IMR-90 (cell line): Measurements from ENCODE around the gene TTC8. TPM values are rescaled to one million over a fixed set of nuclear protein-coding genes. Genes with fewer than 3 reads are reported as not detected.

ENCODE experiments used
- ATAC-seq: fragments of 200-7000 bp; cut with Tn5 transposase; 2 replicates; pipeline ENCODE4 v1.9.1; 2020; ENCODE audit warnings: low read depth, mild to moderate bottlenecking, moderate library complexity
- BruUV-seq: library from RNA; stranded (reverse); fragments of 400-500 nt; replicated peaks from 2 replicates; lab custom pipeline; 2021; lab: Mats Ljungman, UMichigan
- CTCF ChIA-PET: fragments of 300-600 bp; formaldehyde crosslinking; extraction: SDS; loops from one replicate; lab custom pipeline; 2021; ENCODE audit warnings: antibody characterized with exemption; lab: Yijun Ruan, JAX
- POLR2A ChIA-PET: fragments of 300-600 bp; sonication (Branson Sonifier 250); formaldehyde crosslinking; loops from one replicate; lab custom pipeline; 2022; ENCODE audit warnings: antibody characterized with exemption; ENCODE audit not compliant: unreplicated experiment; lab: Charles Lee
- DNase-seq: peaks from one replicate; pipeline ENCODE4 v3.0.0; 2013
- H2AFZ ChIP-seq: replicated peaks from 2 replicates; pipeline ENCODE3; 2013; ENCODE audit warnings: low read length, mild to moderate bottlenecking; ENCODE audit not compliant: poor library complexity
- H2AK5ac ChIP-seq: 2 replicates; pipeline ENCODE4 v1.6.1; 2013; ENCODE audit warnings: low read depth, low read length, inconsistent platforms
- H2AK9ac ChIP-seq: replicated peaks from 2 replicates; pipeline ENCODE3; 2013; ENCODE audit warnings: mild to moderate bottlenecking, low read depth, low read length, moderate library complexity; ENCODE audit not compliant: poor library complexity
- H2BK120ac ChIP-seq: 2 replicates; pipeline ENCODE4 v1.6.1; 2013; ENCODE audit warnings: low read depth, low read length, inconsistent platforms
- H2BK15ac ChIP-seq: 3 replicates; pipeline ENCODE4 v1.6.1; 2013; ENCODE audit warnings: low read depth, low read length, inconsistent platforms
- H2BK20ac ChIP-seq: 2 replicates; pipeline ENCODE4 v1.6.1; 2013; ENCODE audit warnings: low read depth, mild to moderate bottlenecking, inconsistent platforms, low read length, moderate library complexity
- H2BK5ac ChIP-seq: 2 replicates; pipeline ENCODE4 v1.6.1; 2013; ENCODE audit warnings: mild to moderate bottlenecking, low read depth, low read length, inconsistent platforms; ENCODE audit not compliant: poor library complexity, severe bottlenecking
- H3K14ac ChIP-seq: replicated peaks from 2 replicates; pipeline ENCODE4 v1.6.1; 2013; ENCODE audit warnings: low read depth, low read length, inconsistent platforms
- H3K18ac ChIP-seq: 2 replicates; pipeline ENCODE4 v1.6.1; 2013; ENCODE audit warnings: low read depth, low read length, control low read depth
- H3K23ac ChIP-seq: 2 replicates; pipeline ENCODE4 v1.6.1; 2013; ENCODE audit warnings: low read depth, low read length, inconsistent platforms
- H3K27ac ChIP-seq: 2 replicates; pipeline ENCODE4 v1.5.1; 2013; ENCODE audit warnings: mild to moderate bottlenecking, control low read depth, low read length; ENCODE audit not compliant: insufficient read depth
- H3K27me3 ChIP-seq: 2 replicates; pipeline ENCODE4 v1.6.1; 2013; ENCODE audit warnings: low read length; ENCODE audit not compliant: control insufficient read depth, insufficient read depth
- H3K36me3 ChIP-seq: 2 replicates; pipeline ENCODE4 v1.6.1; 2013; ENCODE audit warnings: low read length, mixed read lengths; ENCODE audit not compliant: control insufficient read depth, insufficient read depth
- H3K4ac ChIP-seq: 2 replicates; pipeline ENCODE4 v1.6.1; 2013; ENCODE audit warnings: low read depth, low read length, inconsistent platforms
- H3K4me1 ChIP-seq: 2 replicates; pipeline ENCODE4 v1.6.1; 2013; ENCODE audit warnings: low read length, mixed read lengths; ENCODE audit not compliant: control insufficient read depth, insufficient read depth
- H3K4me2 ChIP-seq: 2 replicates; pipeline ENCODE4 v1.6.1; 2013; ENCODE audit warnings: low read depth, mild to moderate bottlenecking, control low read depth, low read length, moderate library complexity
- H3K4me3 ChIP-seq: 2 replicates; pipeline ENCODE4 v1.5.1; 2013; ENCODE audit warnings: low read depth, mild to moderate bottlenecking, control low read depth, low read length, moderate library complexity; ENCODE audit not compliant: insufficient read depth
- H3K56ac ChIP-seq: 2 replicates; pipeline ENCODE4 v1.6.1; 2013; ENCODE audit warnings: low read length, inconsistent platforms; ENCODE audit not compliant: insufficient read depth; ENCODE audit errors: extremely low read depth
- H3K79me1 ChIP-seq, 2 experiments: 2 replicates each; pipeline ENCODE4 v1.6.1; 2013; ENCODE audit warnings: low read length in 2 of 2, inconsistent platforms in 1 of 2, low read depth in 1 of 2
- H3K9ac ChIP-seq: 2 replicates; pipeline ENCODE4 v1.6.1; 2013; ENCODE audit warnings: low read depth, low read length, control low read depth
- H3K9me1 ChIP-seq: 2 replicates; pipeline ENCODE4 v1.6.1; 2013; ENCODE audit warnings: low read length, inconsistent platforms; ENCODE audit not compliant: insufficient read depth
- H3K9me3 ChIP-seq: 2 replicates; pipeline ENCODE4 v1.6.1; 2013; ENCODE audit warnings: low read length; ENCODE audit not compliant: control insufficient read depth, insufficient read depth
- H4K20me1 ChIP-seq: 2 replicates; pipeline ENCODE4 v1.6.1; 2013; ENCODE audit warnings: low read length, inconsistent platforms; ENCODE audit not compliant: insufficient read depth
- H4K5ac ChIP-seq: 2 replicates; pipeline ENCODE4 v1.6.1; 2013; ENCODE audit warnings: mild to moderate bottlenecking, low read depth, low read length, control low read depth
- H4K8ac ChIP-seq, 2 experiments: 2 replicates each; pipeline ENCODE4 v1.6.1; 2013; ENCODE audit warnings: low read depth in 2 of 2, low read length in 2 of 2, control low read depth in 1 of 2, inconsistent platforms in 1 of 2
- H4K91ac ChIP-seq: 2 replicates; pipeline ENCODE4 v1.6.1; 2013; ENCODE audit warnings: low read depth, low read length, inconsistent platforms; ENCODE audit not compliant: insufficient read depth
- BHLHE40 ChIP-seq: fragments of 150-350 bp; IDR thresholded peaks from 2 replicates; pipeline ENCODE4 v1.6.1; 2016; ENCODE audit warnings: mild to moderate bottlenecking, low read depth, low read length
- CEBPB ChIP-seq: IDR thresholded peaks from 2 replicates; pipeline ENCODE4 v1.6.1; 2012; ENCODE audit warnings: low read depth, low read length, improper control_type of control experiment
- FOS ChIP-seq: fragments of 150-350 bp; IDR thresholded peaks from 2 replicates; pipeline ENCODE4 v1.6.1; 2016; ENCODE audit warnings: low read depth, low read length
- MAFK ChIP-seq: IDR thresholded peaks from 2 replicates; pipeline ENCODE4 v1.6.1; 2012; ENCODE audit warnings: low read depth, low read length, improper control_type of control experiment
- MAZ ChIP-seq: IDR thresholded peaks from 2 replicates; pipeline ENCODE4 v1.6.1; 2012; ENCODE audit warnings: low read depth, mild to moderate bottlenecking, low read length, improper control_type of control experiment, moderate library complexity, borderline replicate concordance
- NFE2L2 ChIP-seq: fragments of 150-350 bp; IDR thresholded peaks from 2 replicates; pipeline ENCODE4 v1.6.1; 2016; ENCODE audit warnings: low read depth, mild to moderate bottlenecking, low read length
- POLR2A ChIP-seq: IDR thresholded peaks from 2 replicates; pipeline ENCODE4 v1.6.1; 2012; ENCODE audit warnings: mild to moderate bottlenecking, low read depth, low read length
- RAD21 ChIP-seq: IDR thresholded peaks from 2 replicates; pipeline ENCODE4 v1.6.1; 2012; ENCODE audit warnings: low read length, improper control_type of control experiment
- RCOR1 ChIP-seq: IDR thresholded peaks from 2 replicates; pipeline ENCODE4 v1.6.1; 2012; ENCODE audit warnings: mild to moderate bottlenecking, low read length, improper control_type of control experiment; ENCODE audit not compliant: insufficient replicate concordance
- RFX5 ChIP-seq: IDR thresholded peaks from 2 replicates; pipeline ENCODE4 v1.8.0; 2012; ENCODE audit warnings: low read depth, mild to moderate bottlenecking, low read length, moderate library complexity
- SMC3 ChIP-seq: fragments of 150-350 bp; IDR thresholded peaks from 2 replicates; pipeline ENCODE4 v1.6.1; 2016; ENCODE audit warnings: low read depth, mild to moderate bottlenecking, antibody characterized with exemption, low read length, moderate library complexity
- WGBS, 2 experiments: methylation state at CpG; one replicate each; pipeline versions ENCODE4 v1.1.5 to v1.1.7; 2013; ENCODE audit warnings: missing lambda C conversion rate in 2 of 2; ENCODE audit not compliant: insufficient read length in 1 of 2; ENCODE audit errors: extremely low coverage in 2 of 2; 5-methylcytosine and 5-hydroxymethylcytosine counted together
- dilution Hi-C: fragments of 300-500 bp; cut with HindIII; formaldehyde crosslinking; loops from one replicate; pipeline ENCODE4 v1.14.3; 2018; ENCODE audit warnings: low sequenced_read_pairs; ENCODE audit not compliant: unreplicated experiment
- in situ Hi-C: fragments of 300-500 bp; cut with MboI; formaldehyde crosslinking; loops from 3 replicates; pipeline ENCODE4 v1.14.3; 2019; ENCODE audit warnings: low sequenced_read_pairs, inconsistent platforms, mixed read lengths
- intact Hi-C: fragments of 100-400 bp; cut with micrococcal nuclease; formaldehyde crosslinking; loops from 2 replicates; pipeline ENCODE4 v1.10.0; 2022
- polyA plus RNA-seq, 3 experiments: library from polyadenylated mRNA; depleted of rRNA; stranded (reverse); fragments of >200 nt; gene quantifications; 2 replicates each; pipeline ENCODE4 v1.2.3, GENCODE V29; 2012; ENCODE audit warnings: low replicate concordance in 1 of 3
- total RNA-seq: library from RNA; depleted of rRNA; stranded (reverse); fragments of >200 nt; gene quantifications from 2 replicates; pipeline ENCODE4 v1.2.3, GENCODE V29; 2012
- TF ChIP-seq, protein P1 (sequence below): fragments of 150-350 bp; IDR thresholded peaks from 2 replicates; pipeline ENCODE4 v1.6.1; 2016; ENCODE audit warnings: low read depth, mild to moderate bottlenecking, low read length, moderate library complexity, borderline replicate concordance
- TF ChIP-seq, protein P2 (sequence below): fragments of 150-350 bp; IDR thresholded peaks from 2 replicates; pipeline ENCODE4 v1.6.1; 2017; ENCODE audit warnings: mild to moderate bottlenecking, antibody characterized with exemption, low read length, low read depth

TTC8 gene
- total and polyA plus RNA-seq, 2 of the 4 experiments (the other 2 are of a cell fraction), result 48.9 to 84.2 TPM

DNA sequence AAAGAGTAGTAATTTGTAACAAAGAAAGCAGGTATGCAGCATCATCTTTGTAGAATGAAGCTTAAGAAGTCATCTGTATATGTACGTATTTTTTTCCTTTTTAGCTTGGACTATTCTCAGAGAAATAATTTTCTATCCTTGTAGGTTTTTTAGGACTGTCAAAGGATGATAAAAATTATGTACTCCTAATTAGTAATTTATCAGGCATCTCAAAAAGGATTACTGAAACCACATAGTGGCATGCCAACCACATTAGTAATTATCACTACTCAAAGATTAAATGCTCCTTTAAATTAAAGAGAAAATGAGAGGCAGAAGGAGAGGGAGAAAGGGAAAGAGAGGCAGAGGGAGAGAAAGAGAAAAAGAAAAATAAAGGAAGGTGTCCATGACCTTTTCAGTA lies 17.3 kb downstream of the TTC8 start:
- peak overlapping the region; percentile 52; the same call in 1 of the 2 replicates for H3K56ac ChIP-seq
- intact Hi-C loops, result loop anchor here (10.0 kb wide), 1 partner anchor 173 kb away; no protein-coding TSS in a partner anchor
- H3K27me3 ChIP-seq, result no peaks in the 10 kb centered on the region
- H3K79me1 ChIP-seq, result peaks cover 12 to 40% of the 10 kb centered on the region in 2 experiments
- H3K4me1 ChIP-seq, result peaks cover 9% of the 10 kb centered on the region; the same call in 1 of the 2 replicates
- no CpG with 5 or more reads among the region's 1 CpG for WGBS, 2 experiments
- H3K9me3 ChIP-seq, result no peaks in the 10 kb centered on the region
- no peak overlapping the region for H2AK5ac ChIP-seq
- no peak overlapping the region for H2AK9ac ChIP-seq
- no peak overlapping the region for H2AFZ ChIP-seq
- dilution Hi-C loops, result no loop called here
- peaks cover 5% of the 10 kb centered on the region for H3K36me3 ChIP-seq
- BruUV-seq, result no TSS peak
- H2BK15ac ChIP-seq, result no peak overlapping the region
- ATAC-seq (peak; percentile 46), DNase-seq (peak; percentile 48)
- H3K4ac ChIP-seq, result peak overlapping the region; percentile 58; the same call in 1 of the 2 replicates
- H3K4me2 ChIP-seq, result peak overlapping the region; percentile 69; the same call in 1 of the 2 replicates
- peak overlapping the region; percentile 82 for H2BK120ac ChIP-seq
- peak overlapping the region; percentile 66 to 84 for H4K8ac ChIP-seq
- H3K14ac ChIP-seq, result 0 out of 2 replicates have a peak overlapping the region, but pooled peaks have one; percentile 6
- ChIA-PET CTCF (no interaction called here), POLR2A (interaction anchor here (0.5 to 1.1 kb wide), 2 partner anchors 14 to 17 kb away, joined by 4 to 20 read pairs; no protein-coding TSS in a partner anchor)
- peak overlapping the region; percentile 86 for H2BK5ac ChIP-seq
- no peaks in the 10 kb centered on the region for H4K20me1 ChIP-seq
- H3K23ac ChIP-seq, result peak overlapping the region; percentile 61; the same call in 1 of the 2 replicates
- peak overlapping the region; percentile 90 for H2BK20ac ChIP-seq
- H4K91ac ChIP-seq, result 0 out of 2 replicates have a peak overlapping the region, but pooled peaks have one; percentile 37
- H3K18ac ChIP-seq, result peak overlapping the region; percentile 93; the same call in 1 of the 2 replicates
- H3K27ac ChIP-seq, result no peak overlapping the region
- in situ Hi-C loops, result no loop called here
- no peak overlapping the region for H3K4me3 ChIP-seq
- no peak overlapping the region; the same call in 1 of the 2 replicates for H3K9ac ChIP-seq
- TF ChIP-seq SMC3, result no peak
- TF ChIP-seq RFX5, result no peak
- TF ChIP-seq RCOR1, result no peak
- TF ChIP-seq POLR2A, result no peak
- TF ChIP-seq, protein P1, sequence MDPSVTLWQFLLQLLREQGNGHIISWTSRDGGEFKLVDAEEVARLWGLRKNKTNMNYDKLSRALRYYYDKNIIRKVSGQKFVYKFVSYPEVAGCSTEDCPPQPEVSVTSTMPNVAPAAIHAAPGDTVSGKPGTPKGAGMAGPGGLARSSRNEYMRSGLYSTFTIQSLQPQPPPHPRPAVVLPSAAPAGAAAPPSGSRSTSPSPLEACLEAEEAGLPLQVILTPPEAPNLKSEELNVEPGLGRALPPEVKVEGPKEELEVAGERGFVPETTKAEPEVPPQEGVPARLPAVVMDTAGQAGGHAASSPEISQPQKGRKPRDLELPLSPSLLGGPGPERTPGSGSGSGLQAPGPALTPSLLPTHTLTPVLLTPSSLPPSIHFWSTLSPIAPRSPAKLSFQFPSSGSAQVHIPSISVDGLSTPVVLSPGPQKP, result no peak
- TF ChIP-seq FOS, result no peak
- TF ChIP-seq MAZ, result no peak
- TF ChIP-seq NFE2L2, result no peak
- TF ChIP-seq BHLHE40, result no peak
- TF ChIP-seq CEBPB, result no peak
- TF ChIP-seq MAFK, result no peak
- TF ChIP-seq, protein P2, sequence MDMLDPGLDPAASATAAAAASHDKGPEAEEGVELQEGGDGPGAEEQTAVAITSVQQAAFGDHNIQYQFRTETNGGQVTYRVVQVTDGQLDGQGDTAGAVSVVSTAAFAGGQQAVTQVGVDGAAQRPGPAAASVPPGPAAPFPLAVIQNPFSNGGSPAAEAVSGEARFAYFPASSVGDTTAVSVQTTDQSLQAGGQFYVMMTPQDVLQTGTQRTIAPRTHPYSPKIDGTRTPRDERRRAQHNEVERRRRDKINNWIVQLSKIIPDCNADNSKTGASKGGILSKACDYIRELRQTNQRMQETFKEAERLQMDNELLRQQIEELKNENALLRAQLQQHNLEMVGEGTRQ, result no peak
- no peak for TF ChIP-seq RAD21
- peak overlapping the region; percentile 87; the same call in 1 of the 2 replicates for H4K5ac ChIP-seq
- no peaks in the 10 kb centered on the region; the same call in 1 of the 2 replicates for H3K9me1 ChIP-seq
